OCI-LY1 (cell line): ENCODE data around the gene DMD.

Experiments
- H2AFZ ChIP-seq: fragments of 200-600 bp; sonication (generic), shearing (Covaris generic); 2 replicates; pipeline ENCODE4 v1.6.0; 2014; ENCODE audit warnings: antibody characterized with exemption, mild to moderate bottlenecking, low read length
- H3F3A ChIP-seq: fragments of 200-600 bp; sonication (generic), shearing (Covaris generic); 2 replicates; pipeline ENCODE4 v1.6.0; 2014; ENCODE audit warnings: mild to moderate bottlenecking, antibody characterized with exemption, low read length, moderate library complexity; ENCODE audit not compliant: insufficient read depth
- H3K27ac ChIP-seq: fragments of 200-600 bp; sonication (generic); 2 replicates; pipeline ENCODE4 v1.5.1; 2014; ENCODE audit warnings: low read length, mixed run types, mild to moderate bottlenecking, low read depth; ENCODE audit not compliant: poor library complexity, severe bottlenecking
- H3K27me3 ChIP-seq: fragments of 200-600 bp; sonication (generic); 2 replicates; pipeline ENCODE4 v1.6.0; 2014; ENCODE audit warnings: antibody characterized with exemption, mild to moderate bottlenecking, low read length, moderate library complexity; ENCODE audit not compliant: insufficient read depth
- H3K36me3 ChIP-seq: fragments of 200-600 bp; sonication (generic); 2 replicates; pipeline ENCODE4 v1.6.1; 2014; ENCODE audit warnings: mild to moderate bottlenecking, antibody characterized with exemption, low read length, moderate library complexity, mixed read lengths; ENCODE audit not compliant: insufficient read depth
- H3K4me1 ChIP-seq: fragments of 200-600 bp; sonication (generic); 2 replicates; pipeline ENCODE4 v1.5.1; 2014; ENCODE audit warnings: mild to moderate bottlenecking, low read length, moderate library complexity; ENCODE audit not compliant: insufficient read depth, severe bottlenecking
- H3K4me2 ChIP-seq: fragments of 200-600 bp; sonication (generic), shearing (Covaris generic); 2 replicates; pipeline ENCODE4 v1.6.1; 2014; ENCODE audit warnings: low read length
- H3K4me3 ChIP-seq: fragments of 200-600 bp; sonication (generic); 2 replicates; pipeline ENCODE4 v1.5.1; 2014; ENCODE audit warnings: low read length, low read depth, mild to moderate bottlenecking, mixed read lengths; ENCODE audit not compliant: poor library complexity, severe bottlenecking
- H3K79me2 ChIP-seq: fragments of 200-600 bp; shearing (Covaris generic); 2 replicates; pipeline ENCODE4 v1.6.1; 2016; ENCODE audit warnings: mixed run types, low read length, mixed read lengths; ENCODE audit not compliant: insufficient read depth
- H3K9ac ChIP-seq: fragments of 200-600 bp; sonication (generic), shearing (Covaris generic); 2 replicates; pipeline ENCODE4 v1.6.1; 2014; ENCODE audit warnings: mild to moderate bottlenecking, low read length, mixed read lengths
- H3K9me2 ChIP-seq: fragments of 200-600 bp; sonication (generic), shearing (Covaris generic); 2 replicates; pipeline ENCODE4 v1.6.1; 2014; ENCODE audit warnings: low read depth, mild to moderate bottlenecking, low read length, mixed read lengths
- H3K9me3 ChIP-seq: fragments of 200-600 bp; shearing (Covaris generic); 2 replicates; pipeline ENCODE4 v1.6.1; 2014; ENCODE audit warnings: low read length, mixed read lengths
- H4K20me1 ChIP-seq: fragments of 200-600 bp; sonication (generic), shearing (Covaris generic); 2 replicates; pipeline ENCODE4 v1.6.0; 2016; ENCODE audit warnings: mild to moderate bottlenecking, low read length; ENCODE audit not compliant: insufficient read depth
- EZH2 ChIP-seq: fragments of 200-600 bp; sonication (generic), shearing (Covaris generic); IDR thresholded peaks from 2 replicates; pipeline ENCODE4 v1.8.0; 2017; ENCODE audit warnings: borderline replicate concordance, mixed run types, mild to moderate bottlenecking, antibody characterized with exemption, low read length, moderate library complexity, mixed read lengths
- TF ChIP-seq, protein P1 (sequence below): fragments of 200-600 bp; sonication (generic), shearing (Covaris generic); IDR thresholded peaks from 2 replicates; pipeline ENCODE4 v1.5.1; 2017; ENCODE audit warnings: mild to moderate bottlenecking, antibody characterized with exemption, low read length, moderate library complexity, mixed read lengths

DMD gene

DNA sequence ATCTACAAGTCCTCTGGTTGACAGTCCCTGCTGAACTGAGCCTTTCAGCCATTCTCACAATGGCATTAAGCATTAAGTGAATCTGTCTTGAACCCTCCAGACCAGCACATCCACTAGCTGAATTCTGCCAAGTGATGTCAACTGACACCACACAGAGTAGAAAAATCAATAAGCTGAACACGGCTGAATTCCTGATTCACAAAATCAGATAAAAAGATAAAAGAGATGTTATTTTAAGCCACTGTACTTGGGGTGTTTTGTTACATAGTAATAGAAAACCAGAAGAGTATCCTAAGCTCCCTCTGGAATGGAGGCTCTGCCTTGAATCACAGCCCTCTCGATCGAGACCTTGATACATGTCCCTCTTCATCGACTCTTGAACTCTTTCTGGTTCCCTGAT lies 336.5 kb downstream of the DMD start:
- Histone ChIP-seq H3K27me3 (no peaks in the 10 kb centered on the region), H3F3A (no peaks in the 10 kb centered on the region), H3K4me3 (no peak overlapping the region), H4K20me1 (no peaks in the 10 kb centered on the region), H3K4me1 (no peaks in the 10 kb centered on the region), H3K36me3 (no peaks in the 10 kb centered on the region), H3K9me2 (no peaks in the 10 kb centered on the region), H3K4me2 (no peak overlapping the region), H3K9me3 (no peaks in the 10 kb centered on the region), H3K9ac (no peak overlapping the region), H3K79me2 (no peaks in the 10 kb centered on the region), H3K27ac (no peak overlapping the region), H2AFZ (no peak overlapping the region)
- TF ChIP-seq, protein P1, sequence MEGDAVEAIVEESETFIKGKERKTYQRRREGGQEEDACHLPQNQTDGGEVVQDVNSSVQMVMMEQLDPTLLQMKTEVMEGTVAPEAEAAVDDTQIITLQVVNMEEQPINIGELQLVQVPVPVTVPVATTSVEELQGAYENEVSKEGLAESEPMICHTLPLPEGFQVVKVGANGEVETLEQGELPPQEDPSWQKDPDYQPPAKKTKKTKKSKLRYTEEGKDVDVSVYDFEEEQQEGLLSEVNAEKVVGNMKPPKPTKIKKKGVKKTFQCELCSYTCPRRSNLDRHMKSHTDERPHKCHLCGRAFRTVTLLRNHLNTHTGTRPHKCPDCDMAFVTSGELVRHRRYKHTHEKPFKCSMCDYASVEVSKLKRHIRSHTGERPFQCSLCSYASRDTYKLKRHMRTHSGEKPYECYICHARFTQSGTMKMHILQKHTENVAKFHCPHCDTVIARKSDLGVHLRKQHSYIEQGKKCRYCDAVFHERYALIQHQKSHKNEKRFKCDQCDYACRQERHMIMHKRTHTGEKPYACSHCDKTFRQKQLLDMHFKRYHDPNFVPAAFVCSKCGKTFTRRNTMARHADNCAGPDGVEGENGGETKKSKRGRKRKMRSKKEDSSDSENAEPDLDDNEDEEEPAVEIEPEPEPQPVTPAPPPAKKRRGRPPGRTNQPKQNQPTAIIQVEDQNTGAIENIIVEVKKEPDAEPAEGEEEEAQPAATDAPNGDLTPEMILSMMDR = no peak
- no peak for TF ChIP-seq EZH2

DNA sequence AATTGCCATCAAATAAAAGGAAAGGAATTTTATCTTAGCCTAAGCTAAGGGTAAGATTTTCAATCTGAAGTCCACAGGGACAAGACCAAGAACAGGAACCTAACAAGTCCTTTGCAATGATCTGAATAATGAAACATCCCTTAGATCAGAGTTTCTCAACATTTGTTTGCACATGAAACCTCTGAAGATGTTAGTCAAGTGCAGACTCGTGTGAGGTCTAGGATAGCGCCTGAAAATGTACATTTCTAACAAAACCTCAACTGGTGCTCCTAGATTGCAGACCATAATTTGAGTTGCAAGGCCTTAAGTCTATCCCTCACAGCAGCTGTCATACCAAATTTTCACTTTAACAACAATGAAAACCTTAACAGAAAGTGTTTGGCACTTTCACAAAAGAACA lies 337.6 kb downstream of the DMD start:
- no peak for TF ChIP-seq EZH2
- TF ChIP-seq, protein P1 = no peak
- Histone ChIP-seq H3K27me3 (no peaks in the 10 kb centered on the region), H3K4me2 (no peak overlapping the region)

DNA sequence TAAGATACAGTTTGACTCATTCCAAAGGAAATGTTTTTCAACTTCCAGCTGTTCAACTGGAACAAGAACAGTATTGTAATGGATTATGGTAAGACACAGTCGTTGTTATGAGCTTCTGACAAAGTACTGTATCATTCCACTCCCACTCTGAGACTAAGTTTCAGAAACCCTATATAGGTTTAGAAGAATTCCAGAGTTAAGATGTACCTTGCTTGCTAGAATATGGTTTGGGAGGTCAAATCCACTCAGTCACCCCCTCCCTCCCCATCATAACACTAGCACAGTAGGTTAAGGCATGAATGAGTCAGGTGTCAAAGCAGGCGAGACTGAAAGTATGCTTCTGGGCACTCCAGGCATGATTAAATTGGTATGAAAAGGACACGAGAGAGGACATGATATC lies 339.7 kb downstream of the DMD start:
- H3K4me1 ChIP-seq = no peaks in the 10 kb centered on the region

More for the DNA sequence above, 337.6 kb downstream of the DMD start:
- no peak overlapping the region for H3K27ac ChIP-seq
- H3K9me3 ChIP-seq = no peaks in the 10 kb centered on the region
- no peaks in the 10 kb centered on the region for H3F3A ChIP-seq
- H4K20me1 ChIP-seq = no peaks in the 10 kb centered on the region
- no peak overlapping the region for H3K9ac ChIP-seq
- H3K4me1 ChIP-seq = no peaks in the 10 kb centered on the region
- H3K79me2 ChIP-seq = no peaks in the 10 kb centered on the region
- H3K9me2 ChIP-seq = no peaks in the 10 kb centered on the region
- H2AFZ ChIP-seq = no peak overlapping the region
- no peak overlapping the region for H3K4me3 ChIP-seq
- no peaks in the 10 kb centered on the region for H3K36me3 ChIP-seq

More for the DNA sequence above, 339.7 kb downstream of the DMD start:
- Histone ChIP-seq H3K4me2 (no peak overlapping the region), H3K9me3 (no peaks in the 10 kb centered on the region), H2AFZ (no peak overlapping the region), H3K9ac (no peak overlapping the region), H3K27me3 (no peaks in the 10 kb centered on the region), H3K4me3 (no peak overlapping the region), H3K9me2 (no peaks in the 10 kb centered on the region), H3F3A (no peaks in the 10 kb centered on the region), H3K27ac (no peak overlapping the region), H4K20me1 (no peaks in the 10 kb centered on the region), H3K79me2 (no peaks in the 10 kb centered on the region), H3K36me3 (no peaks in the 10 kb centered on the region)
- TF ChIP-seq, protein P1 = no peak
- TF ChIP-seq EZH2 = no peak
